HL-60 (cell line): ENCODE measurements around the gene LHX1.

Experiments used
- GABPA ChIP-seq: IDR thresholded peaks from 2 replicates; pipeline ENCODE4 v1.6.1; 2012; ENCODE audit warnings: low read depth
- POLR2AphosphoS5 ChIP-seq: IDR thresholded peaks from 2 replicates; pipeline ENCODE4 v1.6.1; 2012; ENCODE audit warnings: low read depth
- REST ChIP-seq: IDR thresholded peaks from 2 replicates; pipeline ENCODE4 v1.6.1; 2012; ENCODE audit warnings: low read depth; ENCODE audit not compliant: insufficient replicate concordance
- SPI1 ChIP-seq: IDR thresholded peaks from 2 replicates; pipeline ENCODE4 v1.6.1; 2012; ENCODE audit warnings: low read depth, mild to moderate bottlenecking, borderline replicate concordance
- TF ChIP-seq, protein P1 (sequence below): IDR thresholded peaks from one replicate; pipeline ENCODE4 v1.5.1; 2011; ENCODE audit warnings: low read length, control low read depth, inconsistent platforms; ENCODE audit not compliant: insufficient read depth

- TF ChIP-seq, protein P1, sequence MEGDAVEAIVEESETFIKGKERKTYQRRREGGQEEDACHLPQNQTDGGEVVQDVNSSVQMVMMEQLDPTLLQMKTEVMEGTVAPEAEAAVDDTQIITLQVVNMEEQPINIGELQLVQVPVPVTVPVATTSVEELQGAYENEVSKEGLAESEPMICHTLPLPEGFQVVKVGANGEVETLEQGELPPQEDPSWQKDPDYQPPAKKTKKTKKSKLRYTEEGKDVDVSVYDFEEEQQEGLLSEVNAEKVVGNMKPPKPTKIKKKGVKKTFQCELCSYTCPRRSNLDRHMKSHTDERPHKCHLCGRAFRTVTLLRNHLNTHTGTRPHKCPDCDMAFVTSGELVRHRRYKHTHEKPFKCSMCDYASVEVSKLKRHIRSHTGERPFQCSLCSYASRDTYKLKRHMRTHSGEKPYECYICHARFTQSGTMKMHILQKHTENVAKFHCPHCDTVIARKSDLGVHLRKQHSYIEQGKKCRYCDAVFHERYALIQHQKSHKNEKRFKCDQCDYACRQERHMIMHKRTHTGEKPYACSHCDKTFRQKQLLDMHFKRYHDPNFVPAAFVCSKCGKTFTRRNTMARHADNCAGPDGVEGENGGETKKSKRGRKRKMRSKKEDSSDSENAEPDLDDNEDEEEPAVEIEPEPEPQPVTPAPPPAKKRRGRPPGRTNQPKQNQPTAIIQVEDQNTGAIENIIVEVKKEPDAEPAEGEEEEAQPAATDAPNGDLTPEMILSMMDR, result no peak
- TF ChIP-seq POLR2AphosphoS5 (no peak), REST (no peak), SPI1 (no peak), GABPA (no peak)
These were observed 26.8 kb upstream of the LHX1 start for GRCh38 chr17:36910513-36910912.
